Coronary artery (tissue), 2 donors: ENCODE results near the gene HUNK.
"Not testable (repeated sequence)": the region's sequence is repeated elsewhere in the genome, so short reads cannot be mapped to it uniquely, and the experiment has no call there.

ENCODE experiments used
- DNase-seq: peaks from one replicate; pipeline ENCODE4 v3.0.0-alpha.2; 2017; ENCODE audit warnings: low spot score
- H3K27ac ChIP-seq, 2 donors: fragments of 200-600 bp; sonication (generic); one replicate each; pipeline ENCODE4 v1.5.1; 2016 to 2019
- H3K4me3 ChIP-seq: fragments of 200-600 bp; sonication (generic); 2 replicates; pipeline ENCODE4 v1.5.1; 2016; ENCODE audit warnings: mild to moderate bottlenecking, moderate library complexity
- TF ChIP-seq, protein P1 (sequence below): fragments of 200-600 bp; sonication (generic); IDR thresholded peaks from one replicate; pipeline ENCODE4 v1.5.1; 2019; ENCODE audit warnings: antibody characterized with exemption

HUNK gene

DNA sequence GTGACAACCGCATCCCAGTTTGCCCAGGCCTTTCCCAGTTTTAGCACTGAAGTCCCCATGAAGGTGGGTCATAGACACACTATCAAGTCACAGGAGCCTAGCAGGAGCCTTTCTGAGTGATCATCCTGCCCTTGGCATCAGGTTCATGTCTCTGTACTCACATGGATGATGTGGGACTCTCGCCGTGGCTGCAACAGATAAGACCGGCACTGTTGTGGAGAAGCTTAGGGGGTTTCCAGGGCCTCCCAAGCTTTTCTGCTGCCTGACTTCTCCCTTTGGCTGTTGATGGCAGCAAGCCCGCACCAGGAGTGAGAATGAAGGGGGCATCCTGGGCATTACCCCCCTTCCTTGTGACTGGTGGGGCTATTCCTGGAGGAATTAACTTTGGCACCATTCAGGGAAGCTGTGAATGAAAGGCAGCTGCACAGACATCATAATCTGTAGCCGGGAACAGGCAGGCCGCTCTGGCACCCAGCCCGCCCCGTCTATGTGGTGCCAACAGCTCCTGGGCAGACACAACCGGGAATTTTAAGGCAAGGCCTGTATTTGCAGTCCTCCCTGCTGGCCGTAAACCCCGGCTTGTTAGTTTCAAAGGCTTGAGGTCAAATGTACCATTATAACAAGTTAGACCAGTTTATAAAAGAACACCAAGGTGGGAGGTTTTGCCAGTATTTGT lies 148.6 kb downstream of the HUNK start:
- Histone ChIP-seq H3K4me3 (no peak overlapping the region), H3K27ac (peak overlapping the region in 1 of 2 donors; percentile 0)
- TF ChIP-seq, protein P1, sequence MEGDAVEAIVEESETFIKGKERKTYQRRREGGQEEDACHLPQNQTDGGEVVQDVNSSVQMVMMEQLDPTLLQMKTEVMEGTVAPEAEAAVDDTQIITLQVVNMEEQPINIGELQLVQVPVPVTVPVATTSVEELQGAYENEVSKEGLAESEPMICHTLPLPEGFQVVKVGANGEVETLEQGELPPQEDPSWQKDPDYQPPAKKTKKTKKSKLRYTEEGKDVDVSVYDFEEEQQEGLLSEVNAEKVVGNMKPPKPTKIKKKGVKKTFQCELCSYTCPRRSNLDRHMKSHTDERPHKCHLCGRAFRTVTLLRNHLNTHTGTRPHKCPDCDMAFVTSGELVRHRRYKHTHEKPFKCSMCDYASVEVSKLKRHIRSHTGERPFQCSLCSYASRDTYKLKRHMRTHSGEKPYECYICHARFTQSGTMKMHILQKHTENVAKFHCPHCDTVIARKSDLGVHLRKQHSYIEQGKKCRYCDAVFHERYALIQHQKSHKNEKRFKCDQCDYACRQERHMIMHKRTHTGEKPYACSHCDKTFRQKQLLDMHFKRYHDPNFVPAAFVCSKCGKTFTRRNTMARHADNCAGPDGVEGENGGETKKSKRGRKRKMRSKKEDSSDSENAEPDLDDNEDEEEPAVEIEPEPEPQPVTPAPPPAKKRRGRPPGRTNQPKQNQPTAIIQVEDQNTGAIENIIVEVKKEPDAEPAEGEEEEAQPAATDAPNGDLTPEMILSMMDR = no peak
- peak; percentile 77 for DNase-seq

DNA sequence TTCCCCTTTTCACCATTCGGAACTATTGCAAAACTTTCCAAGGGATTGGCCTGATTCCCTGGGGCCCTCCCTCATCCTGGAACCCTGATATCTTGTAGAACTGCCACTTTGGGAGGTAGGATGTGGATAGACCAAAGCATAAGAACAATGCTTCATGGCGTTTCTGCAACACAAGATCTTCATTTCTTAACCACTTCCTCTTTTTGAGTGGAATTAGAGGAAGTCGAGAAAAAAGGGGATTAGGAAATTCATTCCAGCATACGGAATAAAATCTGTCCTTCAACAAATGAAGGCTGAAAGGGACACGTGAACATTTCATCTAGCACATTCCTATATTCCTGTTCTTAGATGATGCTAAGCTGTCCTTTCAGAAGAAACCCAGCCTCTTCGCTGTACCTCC lies 149.3 kb downstream of the HUNK start:
- TF ChIP-seq, protein P1 = no peak
- DNase-seq = peak; percentile 19
- Histone ChIP-seq H3K4me3 (no peak overlapping the region), H3K27ac (peak overlapping the region in 1 of 2 donors; percentile 0)

DNA sequence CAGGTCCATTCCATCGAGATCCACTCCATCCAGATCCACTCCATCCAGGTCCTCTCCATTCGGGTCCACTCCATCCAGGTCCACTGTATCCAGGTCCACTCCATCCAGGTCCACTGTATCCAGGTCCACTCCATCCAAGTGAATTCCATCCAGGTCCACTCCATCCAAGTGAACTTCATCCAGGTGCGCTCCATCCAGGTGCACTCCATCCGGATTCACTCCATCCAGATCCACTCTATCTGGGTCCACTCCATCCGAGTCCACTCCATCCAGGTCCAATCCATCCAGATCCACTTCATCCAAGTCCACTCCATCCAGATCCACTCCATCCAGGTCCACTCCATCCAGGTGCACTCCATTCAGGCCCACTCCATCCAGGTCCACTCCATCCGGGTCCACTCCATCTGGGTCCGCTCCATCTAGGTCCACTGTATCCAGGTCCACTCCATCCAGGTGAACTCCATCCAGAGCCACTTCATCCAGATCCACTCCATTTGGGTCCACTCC lies 157.4 kb downstream of the HUNK start:
- TF ChIP-seq, protein P1 = no peak
- no peak overlapping the region for H3K27ac ChIP-seq
- H3K4me3 ChIP-seq = no peak overlapping the region
- DNase-seq = peak; percentile 63

DNA sequence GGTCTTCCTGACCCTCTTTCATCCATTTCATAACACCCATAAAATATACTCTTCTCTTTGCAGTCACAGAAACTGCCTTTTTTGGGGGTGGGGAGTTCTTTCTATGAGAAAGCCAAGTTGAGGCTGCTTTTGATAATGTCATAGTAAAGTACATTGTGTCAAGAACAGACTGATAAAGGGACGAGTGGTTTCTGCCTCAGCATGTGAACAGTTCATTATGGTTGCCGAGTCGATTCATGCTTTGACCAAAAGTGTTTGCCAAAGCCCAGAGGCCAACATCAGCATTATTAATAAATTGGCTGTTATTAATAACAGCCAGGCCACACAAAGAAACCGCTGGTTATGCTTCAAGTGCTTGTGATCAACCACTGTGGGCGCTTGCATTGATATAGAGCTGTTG lies 162.0 kb downstream of the HUNK start:
- peak; percentile 1 for DNase-seq
- Histone ChIP-seq H3K4me3 (no peak overlapping the region), H3K27ac (no peak overlapping the region)
- TF ChIP-seq, protein P1 = no peak

DNA sequence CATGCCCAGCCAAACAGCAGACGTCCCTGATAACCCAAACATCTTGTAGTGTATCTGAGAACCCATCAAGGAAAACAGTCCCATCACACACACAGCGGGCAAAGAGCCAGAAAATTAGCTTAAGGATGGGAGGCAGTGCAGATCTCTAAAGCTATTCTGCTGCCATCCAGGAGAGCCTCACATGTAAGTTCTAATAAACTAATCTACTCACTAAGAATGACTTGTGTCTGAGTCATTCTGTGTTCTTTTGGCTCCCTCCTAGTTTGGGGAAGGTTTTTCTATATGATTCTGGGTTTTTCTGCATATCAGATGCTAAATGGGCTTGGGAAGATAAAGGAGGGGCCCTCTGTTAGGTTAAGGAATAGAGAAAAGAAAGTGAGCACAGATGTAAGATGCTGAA lies 162.8 kb downstream of the HUNK start:
- Histone ChIP-seq H3K4me3 (no peak overlapping the region), H3K27ac (no peak overlapping the region)
- no peak for DNase-seq
- TF ChIP-seq, protein P1 = no peak

DNA sequence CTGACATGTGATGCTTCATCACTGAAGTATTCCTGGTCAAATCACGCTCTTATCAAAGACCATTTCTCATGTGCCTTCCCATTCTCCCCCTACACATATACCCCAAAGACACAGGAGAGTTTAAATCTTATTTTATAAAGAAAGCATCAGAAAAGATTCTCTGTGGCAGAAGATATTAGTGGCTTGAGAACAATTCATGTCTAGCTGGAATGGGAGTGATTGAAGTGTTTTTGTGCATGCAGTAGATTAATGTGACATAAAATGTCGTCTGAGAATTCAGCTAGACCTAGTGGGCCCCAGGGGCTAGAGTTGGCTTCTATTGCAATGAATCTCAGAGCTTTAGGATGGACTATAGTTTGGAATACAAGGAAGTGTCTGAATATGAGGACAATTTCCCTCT lies 163.9 kb downstream of the HUNK start:
- TF ChIP-seq, protein P1 = no peak
- DNase-seq = no peak
- H3K27ac ChIP-seq = no peak overlapping the region
- no peak overlapping the region for H3K4me3 ChIP-seq

DNA sequence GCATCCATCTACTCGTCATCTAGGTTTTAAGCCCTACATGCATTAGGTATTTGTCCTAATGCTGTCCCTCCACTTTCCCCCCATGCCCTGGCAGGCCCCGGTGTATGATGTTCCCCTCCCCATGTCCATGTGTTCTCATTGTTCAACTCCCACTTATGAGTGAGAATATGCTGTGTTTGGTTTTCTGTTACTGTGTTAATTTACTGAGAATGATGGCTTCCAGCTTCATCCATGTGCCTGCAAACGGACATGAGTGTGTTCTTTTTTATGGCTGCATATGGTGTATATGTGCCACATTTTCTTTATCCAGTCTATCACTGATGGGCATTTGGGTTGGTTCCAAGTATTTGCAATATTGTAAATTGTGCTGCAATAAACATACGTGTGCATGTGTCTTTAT lies 165.9 kb downstream of the HUNK start:
- not testable (repeated sequence) for H3K27ac ChIP-seq, H3K4me3 ChIP-seq, DNase-seq
